ENCODE measurements around the gene CBX2.
"Not testable (repeated sequence)": the region's sequence is repeated elsewhere in the genome, so short reads cannot be mapped to it uniquely, and the experiment has no call there.

CBX2 gene

DNA sequence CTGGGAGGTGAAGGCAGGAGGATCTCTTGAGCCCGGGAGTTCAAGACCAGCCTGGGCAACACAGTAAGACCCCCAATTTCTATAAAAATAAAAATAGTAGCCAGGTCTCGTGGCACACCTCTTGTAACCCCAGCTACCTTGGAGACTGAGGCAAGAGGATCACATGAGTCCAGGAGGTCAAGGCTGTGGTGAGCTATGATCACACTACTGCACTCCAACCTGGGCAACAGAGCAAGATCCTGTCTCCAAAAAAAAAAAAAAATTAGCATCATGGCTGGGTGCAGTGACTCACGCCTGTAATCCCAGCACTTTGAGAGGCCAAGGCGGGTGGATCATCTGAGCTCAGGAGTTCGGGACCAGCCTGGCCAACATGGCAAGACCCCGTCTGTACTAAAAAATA, 6.7 kb upstream of the CBX2 start:
- no peak for DNase-seq (ENCODE audit: low read depth, low spot score)
- ChIA-PET POLR2A (no interaction called here), CTCF (interaction anchor here (0.6 to 1.5 kb wide), 2 partner anchors 30 to 689 kb away, joined by 3 to 6 read pairs; no protein-coding TSS in a partner anchor)
- H3K4me3 ChIP-seq (ENCODE audit: low read depth, low read length) = no peak overlapping the region
- TF ChIP-seq, protein P1, sequence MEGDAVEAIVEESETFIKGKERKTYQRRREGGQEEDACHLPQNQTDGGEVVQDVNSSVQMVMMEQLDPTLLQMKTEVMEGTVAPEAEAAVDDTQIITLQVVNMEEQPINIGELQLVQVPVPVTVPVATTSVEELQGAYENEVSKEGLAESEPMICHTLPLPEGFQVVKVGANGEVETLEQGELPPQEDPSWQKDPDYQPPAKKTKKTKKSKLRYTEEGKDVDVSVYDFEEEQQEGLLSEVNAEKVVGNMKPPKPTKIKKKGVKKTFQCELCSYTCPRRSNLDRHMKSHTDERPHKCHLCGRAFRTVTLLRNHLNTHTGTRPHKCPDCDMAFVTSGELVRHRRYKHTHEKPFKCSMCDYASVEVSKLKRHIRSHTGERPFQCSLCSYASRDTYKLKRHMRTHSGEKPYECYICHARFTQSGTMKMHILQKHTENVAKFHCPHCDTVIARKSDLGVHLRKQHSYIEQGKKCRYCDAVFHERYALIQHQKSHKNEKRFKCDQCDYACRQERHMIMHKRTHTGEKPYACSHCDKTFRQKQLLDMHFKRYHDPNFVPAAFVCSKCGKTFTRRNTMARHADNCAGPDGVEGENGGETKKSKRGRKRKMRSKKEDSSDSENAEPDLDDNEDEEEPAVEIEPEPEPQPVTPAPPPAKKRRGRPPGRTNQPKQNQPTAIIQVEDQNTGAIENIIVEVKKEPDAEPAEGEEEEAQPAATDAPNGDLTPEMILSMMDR (IDR thresholded peaks at IDR 0.05; ENCODE audit: insufficient read depth, low read length, missing control alignments) = no peak

DNA sequence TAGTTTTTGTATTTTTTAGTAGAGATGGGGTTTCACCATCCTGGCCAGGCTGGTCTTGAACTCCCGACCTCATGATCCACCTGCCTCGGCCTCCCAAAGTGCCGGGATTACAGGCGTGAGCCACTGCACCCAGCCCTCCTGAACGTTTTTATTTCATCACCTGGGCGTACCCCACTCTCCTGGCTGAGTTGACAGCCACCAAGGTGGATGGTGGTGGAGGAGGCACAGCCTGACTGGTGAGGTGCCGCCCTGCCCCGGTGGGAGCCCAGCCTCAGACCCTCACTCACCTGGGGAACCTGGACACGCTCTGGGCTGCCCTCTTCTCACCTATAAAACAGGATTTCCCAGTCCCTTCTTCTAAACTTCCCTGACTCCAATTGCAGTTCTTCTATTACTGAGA, 5.2 kb upstream of the CBX2 start:
- DNase-seq (ENCODE audit: low read depth, low spot score); POLR2A ChIA-PET; H3K4me3 ChIP-seq (ENCODE audit: low read depth, low read length); CTCF ChIA-PET: not testable (repeated sequence)

DNA sequence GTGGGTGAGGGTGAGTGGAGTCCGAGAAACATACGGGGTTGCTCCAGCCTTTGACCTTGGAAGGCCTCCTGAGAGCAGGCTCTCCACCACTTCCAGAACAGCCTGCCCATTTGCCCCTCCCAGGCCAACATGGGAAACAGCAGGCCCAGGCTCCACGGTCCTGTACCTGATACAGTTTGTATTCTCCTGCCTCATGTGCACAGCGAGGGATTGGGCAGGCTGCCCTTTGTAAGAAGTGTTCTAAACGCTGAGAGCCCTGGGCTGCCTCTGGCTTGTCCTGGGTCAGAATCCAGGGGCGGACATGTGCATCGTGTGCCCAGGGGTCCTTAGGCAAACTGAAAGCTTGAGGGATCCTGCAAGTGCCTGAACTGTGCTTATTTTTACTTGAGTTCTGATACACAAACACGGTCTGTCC, 3.4 kb upstream of the CBX2 start:
- no peak overlapping the region for H3K4me3 ChIP-seq (ENCODE audit: low read depth, low read length)
- TF ChIP-seq, protein P1 (IDR thresholded peaks at IDR 0.05; ENCODE audit: insufficient read depth, low read length, missing control alignments) = no peak
- ChIA-PET POLR2A (no interaction called here), CTCF (interaction anchor here (0.9 kb wide), 1 partner anchor 15 kb away, joined by 3 read pairs; no protein-coding TSS in a partner anchor)
- DNase-seq (ENCODE audit: low read depth, low spot score) = no peak

DNA sequence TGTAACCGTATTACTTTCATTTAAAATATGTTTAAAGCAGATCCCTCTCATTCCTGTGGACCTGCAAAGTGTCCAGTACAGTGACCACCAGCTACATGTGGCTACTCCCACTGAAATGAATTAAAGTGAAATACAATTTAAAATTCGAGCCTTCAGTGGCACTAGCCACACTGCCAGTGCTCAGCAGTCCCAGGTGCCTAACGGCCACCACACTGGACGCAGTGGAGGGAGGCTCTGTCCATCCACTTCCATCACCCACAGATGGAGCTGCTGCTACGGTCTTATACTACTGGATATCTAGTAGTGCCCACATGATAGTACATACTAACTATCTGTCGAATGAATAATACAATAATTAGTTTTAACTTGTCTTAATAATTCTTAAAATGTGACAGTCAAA, 2.3 kb upstream of the CBX2 start:
- CTCF ChIA-PET = interaction anchor here (0.7 kb wide), 1 partner anchor 16 kb away, joined by 3 read pairs; no protein-coding TSS in a partner anchor

DNA sequence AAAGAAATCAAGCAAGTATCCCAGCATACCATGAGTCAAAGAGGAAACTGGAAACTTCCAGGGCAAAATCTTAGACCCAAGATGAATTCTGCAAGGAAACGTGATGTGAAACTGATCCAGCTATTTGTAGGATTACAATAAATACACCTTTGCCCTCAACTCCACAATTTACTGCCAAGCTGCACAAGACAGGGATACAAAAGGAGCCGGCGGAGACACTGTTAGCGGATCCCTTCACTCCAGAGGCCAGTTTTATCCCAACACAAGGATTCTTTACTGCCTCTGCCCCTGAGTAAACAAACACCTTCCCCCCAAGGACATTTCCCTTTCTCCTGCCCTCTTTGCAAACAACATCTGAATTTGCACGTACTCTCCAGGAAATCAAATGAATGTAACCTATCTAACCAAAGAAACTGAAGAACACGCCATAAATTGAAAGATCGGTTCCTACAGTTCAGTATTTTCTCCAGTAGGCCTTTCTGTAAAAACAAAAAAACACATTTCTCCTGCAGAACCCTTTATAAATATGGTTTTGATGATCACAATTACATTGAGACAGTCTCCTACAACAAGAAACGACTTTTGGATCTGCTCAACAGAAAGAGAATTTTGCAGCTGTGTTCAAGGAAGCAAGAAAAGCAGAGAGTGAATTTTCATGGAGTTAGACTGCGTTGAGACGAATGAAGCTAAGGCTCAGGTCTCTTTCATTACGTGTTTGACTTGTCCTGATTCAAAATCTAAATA, 1.4 kb upstream of the CBX2 start:
- no peak overlapping the region for H3K4me3 ChIP-seq (ENCODE audit: low read depth, low read length)
- TF ChIP-seq, protein P1 (IDR thresholded peaks at IDR 0.05; ENCODE audit: insufficient read depth, low read length, missing control alignments) = no peak
- CTCF ChIA-PET = interaction anchor here (0.7 kb wide), 1 partner anchor 15 kb away, joined by 3 read pairs; no protein-coding TSS in a partner anchor
- DNase-seq (ENCODE audit: low read depth, low spot score) = no peak
- POLR2A ChIA-PET = no interaction called here

More for the DNA sequence above, 2.3 kb upstream of the CBX2 start:
- DNase-seq (ENCODE audit: low read depth, low spot score) = no peak
- TF ChIP-seq, protein P1 (IDR thresholded peaks at IDR 0.05; ENCODE audit: insufficient read depth, low read length, missing control alignments) = no peak
- POLR2A ChIA-PET = no interaction called here
- no peak overlapping the region for H3K4me3 ChIP-seq (ENCODE audit: low read depth, low read length)

DNA sequence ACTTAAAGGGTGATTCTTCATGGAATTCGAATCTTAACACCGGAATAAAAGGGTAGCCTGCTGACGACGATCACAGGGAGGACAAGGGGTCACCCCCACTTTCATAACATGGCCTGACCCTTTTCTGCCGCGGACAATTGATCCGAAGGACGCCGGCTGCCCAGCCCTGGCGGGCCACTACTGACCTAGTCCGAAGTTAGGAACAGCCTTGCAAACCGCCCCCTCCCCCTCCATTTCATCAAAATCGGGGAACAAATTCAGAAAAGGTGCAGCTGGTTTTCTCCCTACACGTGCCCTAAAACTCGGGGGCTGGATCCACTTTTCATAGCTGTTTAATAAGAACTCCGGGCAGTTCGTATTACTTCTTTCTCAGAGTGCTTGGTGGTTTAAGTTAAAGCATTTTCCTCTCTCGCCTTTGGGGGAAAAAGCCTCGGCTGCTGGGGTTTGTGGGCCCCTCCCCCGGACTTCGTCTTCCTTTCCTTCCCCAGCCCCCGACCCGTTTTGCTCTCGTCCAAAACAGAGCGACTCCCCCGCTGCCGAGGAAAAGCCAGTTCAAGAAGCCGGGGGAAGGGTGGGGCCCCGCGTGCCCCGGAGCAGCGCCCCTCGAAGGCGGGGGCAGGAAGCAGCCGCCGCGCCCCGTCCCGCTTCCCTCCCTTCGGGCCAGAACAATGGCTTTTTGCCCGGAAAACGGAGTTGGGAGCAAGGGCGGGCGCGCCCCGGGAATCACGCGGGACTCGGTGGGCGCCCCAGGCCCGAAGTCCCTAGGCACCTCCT, 641 bp upstream of the CBX2 start:
- peak overlapping the region; percentile 52 for H3K4me3 ChIP-seq (ENCODE audit: low read depth, low read length)
- TF ChIP-seq, protein P1 (IDR thresholded peaks at IDR 0.05; ENCODE audit: insufficient read depth, low read length, missing control alignments) = peak; percentile 34
- no peak for DNase-seq (ENCODE audit: low read depth, low spot score)
- ChIA-PET POLR2A (no interaction called here), CTCF (interaction anchor here (1.3 kb wide), 1 partner anchor 37 kb away, joined by 4 read pairs; no protein-coding TSS in a partner anchor)

Data from AG04449 (cell line).